ENCODE measurements around the gene ATOH8.

- TF ChIP-seq CTCF (IDR thresholded peaks at IDR 0.05; ENCODE audit: low read depth, low read length, poor library complexity, severe bottlenecking) (no peak), EZH2phosphoT487 (IDR thresholded peaks at IDR 0.05; ENCODE audit: borderline replicate concordance, low read length) (no peak)
Measured at GRCh38 chr2:85770786-85771409, 17.1 kb downstream of the ATOH8 start.

All from DOHH2 (cell line).